HCT116 (cell line): ENCODE data around the gene TMEM63A. TPM values are rescaled to one million over a fixed set of nuclear protein-coding genes. Genes with fewer than 3 reads are reported as not detected.
"Not testable (repeated sequence)": the region's sequence is repeated elsewhere in the genome, so short reads cannot be mapped to it uniquely, and the experiment has no call there.

Experiments used
- ATAC-seq: fragments of 200-7000 bp; cut with Tn5 transposase; 2 replicates; pipeline ENCODE4 v1.9.1; 2020; ENCODE audit warnings: mild to moderate bottlenecking, moderate library complexity
- BruUV-seq: library from RNA; stranded (reverse); fragments of 400-500 nt; replicated peaks from 2 replicates; lab custom pipeline; 2021; lab: Mats Ljungman, UMichigan
- CTCF ChIA-PET: fragments of 300-600 bp; sonication (Branson Sonifier 250); formaldehyde crosslinking; loops from one replicate; lab custom pipeline; 2021; ENCODE audit warnings: antibody characterized with exemption; lab: Charles Lee
- POLR2A ChIA-PET: fragments of 300-600, 350-600 bp; sonication (Branson Sonifier 250); formaldehyde crosslinking; loops from one replicate; lab custom pipeline; 2021; ENCODE audit warnings: antibody characterized with exemption; lab: Charles Lee
- RAD21 ChIA-PET, 2 experiments: fragments of 300-600 bp; sonication (Branson Sonifier 250); formaldehyde crosslinking; loops; one replicate each; lab custom pipeline; 2023; ENCODE audit warnings: low total read pairs in 2 of 2; ENCODE audit not compliant: uncharacterized antibody in 2 of 2, unreplicated experiment in 2 of 2, low non-redundant PET in 1 of 2; lab: Charles Lee
- DNase-seq: peaks from one replicate; pipeline ENCODE4 v3.0.0-alpha.2; 2010; ENCODE audit warnings: low read depth, low spot score
- H2AFZ ChIP-seq: fragments of 200-600 bp; shearing (Covaris generic), sonication (generic); 2 replicates; pipeline ENCODE4 v1.6.1; 2017; ENCODE audit warnings: low read depth, mixed run types, mixed read lengths, antibody characterized with exemption, low read length; ENCODE audit not compliant: poor library complexity, severe bottlenecking
- H3K27ac ChIP-seq: 2 replicates; pipeline ENCODE4 v1.5.1; 2012; ENCODE audit warnings: low read depth, low read length
- H3K27me3 ChIP-seq: fragments of 200-600 bp; sonication (generic); 2 replicates; pipeline ENCODE4 v1.6.1; 2016; ENCODE audit warnings: mixed run types, low read length, mixed read lengths; ENCODE audit not compliant: insufficient read depth
- H3K36me3 ChIP-seq, 2 experiments: fragments of 200-500 bp in 1 of 2; fragments of 200-600 bp in 1 of 2; sonication (Bioruptor generic) in 1 of 2; sonication (generic) in 1 of 2; 2 replicates each; pipeline versions ENCODE4 v1.5.1 to v1.6.1; 2014 to 2016; ENCODE audit warnings: low read length in 2 of 2, inconsistent platforms in 1 of 2, mixed read lengths in 1 of 2, mixed run types in 1 of 2; ENCODE audit not compliant: insufficient read depth in 2 of 2, control insufficient read depth in 1 of 2
- H3K4me1 ChIP-seq, 2 experiments: fragments of 200-600 bp in 1 of 2; sonication (generic) in 1 of 2; 2 replicates each; pipeline versions ENCODE4 v1.5.1 to v1.6.1; 2012 to 2017; ENCODE audit warnings: low read length in 2 of 2, inconsistent platforms in 1 of 2, mild to moderate bottlenecking in 1 of 2, mixed read lengths in 1 of 2, mixed run types in 1 of 2, moderate library complexity in 1 of 2; ENCODE audit not compliant: insufficient read depth in 2 of 2, control insufficient read depth in 1 of 2
- H3K4me2 ChIP-seq: fragments of 200-600 bp; sonication (generic); 2 replicates; pipeline ENCODE4 v1.6.1; 2017; ENCODE audit warnings: mixed run types, low read length, mixed read lengths
- H3K4me3 ChIP-seq, 2 experiments: fragments of 200-600 bp in 1 of 2; sonication (generic) in 1 of 2; replicated peaks in 1 of 2; 2 replicates each; pipeline ENCODE4 v1.5.1; 2011 to 2016; ENCODE audit warnings: low read length in 2 of 2, control low read depth in 1 of 2, low read depth in 1 of 2, mild to moderate bottlenecking in 1 of 2, mixed read lengths in 1 of 2, mixed run types in 1 of 2
- H3K79me2 ChIP-seq: fragments of 200-600 bp; sonication (generic); 2 replicates; pipeline ENCODE4 v1.6.1; 2017; ENCODE audit warnings: mild to moderate bottlenecking, mixed run types, low read length, moderate library complexity, mixed read lengths; ENCODE audit not compliant: insufficient read depth
- H3K9ac ChIP-seq: fragments of 200-600 bp; sonication (generic); 2 replicates; pipeline ENCODE4 v1.6.1; 2016; ENCODE audit warnings: low read length, mixed read lengths
- H3K9me2 ChIP-seq: fragments of 200-600 bp; sonication (generic), shearing (Covaris generic); 2 replicates; pipeline ENCODE4 v1.6.1; 2017; ENCODE audit warnings: mixed run types, mild to moderate bottlenecking, moderate library complexity; ENCODE audit not compliant: insufficient read depth
- H3K9me3 ChIP-seq, 2 experiments: fragments of 200-500 bp in 1 of 2; fragments of 200-600 bp in 1 of 2; sonication (Bioruptor generic) in 1 of 2; sonication (generic) in 1 of 2; 2 replicates each; pipeline ENCODE4 v1.6.1; 2014 to 2017; ENCODE audit warnings: low read length in 2 of 2, mixed read lengths in 2 of 2, inconsistent platforms in 1 of 2, low read depth in 1 of 2, mild to moderate bottlenecking in 1 of 2, mixed run types in 1 of 2, moderate library complexity in 1 of 2; ENCODE audit not compliant: control insufficient read depth in 1 of 2, insufficient read depth in 1 of 2
- H4K20me1 ChIP-seq: fragments of 200-600 bp; sonication (generic), shearing (Covaris generic); 2 replicates; pipeline ENCODE4 v1.6.1; 2017; ENCODE audit warnings: mixed run types, mild to moderate bottlenecking, moderate library complexity; ENCODE audit not compliant: insufficient read depth
- ATF3 ChIP-seq: IDR thresholded peaks from 2 replicates; pipeline ENCODE4 v1.6.1; 2012
- CBX3 ChIP-seq: IDR thresholded peaks from 2 replicates; pipeline ENCODE4 v1.6.1; 2012; ENCODE audit warnings: low read depth
- CEBPB ChIP-seq: IDR thresholded peaks from 2 replicates; pipeline ENCODE4 v1.6.1; 2012; ENCODE audit warnings: low read depth
- EGR1 ChIP-seq: IDR thresholded peaks from 2 replicates; pipeline ENCODE4 v1.6.1; 2012; ENCODE audit warnings: low read depth
- ELF1 ChIP-seq: IDR thresholded peaks from 2 replicates; pipeline ENCODE4 v1.6.1; 2012; ENCODE audit warnings: low read depth, borderline replicate concordance
- FOSL1 ChIP-seq: IDR thresholded peaks from 2 replicates; pipeline ENCODE4 v1.6.1; 2012; ENCODE audit warnings: low read depth
- JUND ChIP-seq: IDR thresholded peaks from 2 replicates; pipeline ENCODE4 v1.6.1; 2012
- MAX ChIP-seq: IDR thresholded peaks from 2 replicates; pipeline ENCODE4 v1.6.1; 2012
- POLR2A ChIP-seq: IDR thresholded peaks from 2 replicates; pipeline ENCODE4 v1.7.0; 2011; ENCODE audit warnings: borderline replicate concordance; ENCODE audit not compliant: insufficient read depth, insufficient read length; ENCODE audit errors: extremely low read depth
- POLR2AphosphoS5 ChIP-seq: IDR thresholded peaks from 2 replicates; pipeline ENCODE4 v1.6.1; 2011; ENCODE audit warnings: mild to moderate bottlenecking, low read depth, low read length, moderate library complexity
- RAD21 ChIP-seq: IDR thresholded peaks from 2 replicates; pipeline ENCODE4 v1.6.1; 2012; ENCODE audit warnings: low read depth, mild to moderate bottlenecking
- REST ChIP-seq: IDR thresholded peaks from 2 replicates; pipeline ENCODE4 v1.6.1; 2012; ENCODE audit warnings: low read depth
- SIN3A ChIP-seq: IDR thresholded peaks from 2 replicates; pipeline ENCODE4 v1.6.1; 2012; ENCODE audit warnings: low read depth
- SP1 ChIP-seq: IDR thresholded peaks from 2 replicates; pipeline ENCODE4 v1.6.1; 2012; ENCODE audit warnings: low read depth
- TCF7L2 ChIP-seq: IDR thresholded peaks from 2 replicates; pipeline ENCODE4 v1.7.0; 2011; ENCODE audit warnings: borderline replicate concordance, inconsistent platforms; ENCODE audit not compliant: insufficient read depth, insufficient read length; ENCODE audit errors: extremely low read depth
- ZBTB33 ChIP-seq: IDR thresholded peaks from 2 replicates; pipeline ENCODE4 v1.6.1; 2011; ENCODE audit warnings: mild to moderate bottlenecking, low read length, moderate library complexity; ENCODE audit not compliant: insufficient replicate concordance; ENCODE audit errors: extremely low read depth
- ZFX ChIP-seq: fragments of 450-650 bp; IDR thresholded peaks from 2 replicates; pipeline ENCODE4 v1.6.1; 2017
- ZNF274 ChIP-seq: fragments of 200-500 bp; sonication (Bioruptor generic); IDR thresholded peaks from 2 replicates; pipeline ENCODE4 v1.6.1; 2014; ENCODE audit warnings: mild to moderate bottlenecking, low read depth, low read length, inconsistent platforms
- intact Hi-C: fragments of 100-400 bp; cut with micrococcal nuclease; formaldehyde crosslinking; loops from 2 replicates; pipeline ENCODE4 v1.10.0; 2022
- total RNA-seq: library from RNA; stranded (reverse); gene quantifications from one replicate; pipeline ENCODE4 v1.2.1, GENCODE V29; 2021; ENCODE audit not compliant: unreplicated experiment

The TMEM63A gene
- total RNA-seq, 1 experiment from 2014 or later = 24.4 TPM

DNA sequence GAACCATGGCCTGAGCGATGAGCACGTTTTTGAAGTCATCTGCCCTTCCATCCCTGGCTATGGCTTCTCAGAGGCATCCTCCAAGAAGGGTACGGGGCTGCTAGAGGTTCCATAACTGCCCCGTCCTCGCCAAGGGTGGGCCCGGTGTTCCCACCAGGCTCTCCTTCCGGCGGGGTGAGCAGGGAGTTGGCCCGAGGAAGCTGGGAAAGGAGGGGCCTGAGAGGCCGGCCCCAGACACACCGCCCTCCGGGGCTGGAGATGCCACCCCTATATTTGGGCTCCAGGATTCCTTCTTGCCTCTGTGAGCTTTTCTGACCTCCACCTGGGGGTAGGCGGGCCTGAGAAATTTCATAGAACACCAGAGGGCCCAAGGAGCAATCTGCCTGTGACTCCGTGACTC lies 43.4 kb downstream of the TMEM63A start:
- RAD21 ChIA-PET = no interaction called here
- Histone ChIP-seq H3K4me2 (no peak overlapping the region), H3K36me3 (peaks cover 0 to 4% of the 10 kb centered on the region in 2 experiments; a peak in 1 of 4 replicates), H3K79me2 (no peaks in the 10 kb centered on the region), H3K9me2 (no peaks in the 10 kb centered on the region), H3K9ac (no peak overlapping the region), H3K27ac (no peak overlapping the region)
- intact Hi-C loops = no loop called here
- no peak for ATAC-seq
- no peak for TF ChIP-seq EGR1
- no peak for TF ChIP-seq JUND
- no peak for TF ChIP-seq REST
- no peak for TF ChIP-seq POLR2A
- TF ChIP-seq RAD21 = no peak
- no peak for TF ChIP-seq MAX
- TF ChIP-seq CBX3 = no peak
- no peak for TF ChIP-seq POLR2AphosphoS5
- TF ChIP-seq SIN3A = no peak
- TF ChIP-seq TCF7L2 = no peak
- no peak for TF ChIP-seq ZNF274
- no peak for TF ChIP-seq ELF1
- TF ChIP-seq ZFX = no peak
- TF ChIP-seq ZBTB33 = no peak
- no peak for TF ChIP-seq FOSL1
- no peak for TF ChIP-seq ATF3
- no peak for TF ChIP-seq SP1
- TF ChIP-seq CEBPB = no peak
- TF ChIP-seq, all 23 proteins: peak for 0
- Histone ChIP-seq H3K9me3 (no peaks in the 10 kb centered on the region), H2AFZ (no peak overlapping the region), H4K20me1 (no peaks in the 10 kb centered on the region), H3K4me3 (no peak overlapping the region), H3K4me1 (no peaks in the 10 kb centered on the region), H3K27me3 (no peaks in the 10 kb centered on the region)
- ChIA-PET POLR2A (no interaction called here), CTCF (interaction anchor here (0.7 kb wide), 1 partner anchor 142 kb away, joined by 3 read pairs; no protein-coding TSS in a partner anchor)
- DNase-seq = no peak
- BruUV-seq = no TSS peak

DNA sequence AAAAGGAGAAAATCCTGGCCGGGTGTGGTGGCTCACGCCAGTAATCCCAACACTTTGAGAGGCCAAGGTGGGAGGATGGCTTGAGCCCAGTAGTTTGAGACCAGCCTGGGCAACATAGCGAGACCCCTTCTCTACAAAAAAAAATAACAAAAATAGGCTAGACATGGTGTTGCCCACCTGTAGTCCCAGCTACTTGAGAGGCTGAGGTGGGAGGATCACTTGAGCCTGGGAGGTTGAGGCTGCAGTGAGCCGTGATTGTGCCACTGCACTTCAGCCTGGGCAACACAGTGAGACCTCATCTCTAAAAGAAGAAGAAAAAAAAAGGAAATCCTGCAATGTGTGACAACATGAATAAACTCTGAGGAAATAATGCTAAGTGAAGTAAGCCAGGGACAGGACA lies 45.9 kb downstream of the TMEM63A start:
- H3K36me3 ChIP-seq, H3K4me2 ChIP-seq, CTCF ChIA-PET, H3K9ac ChIP-seq, BruUV-seq, intact Hi-C loops, POLR2A ChIA-PET, ATAC-seq, H3K79me2 ChIP-seq, H3K27ac ChIP-seq, H2AFZ ChIP-seq, H3K9me2 ChIP-seq, DNase-seq, H4K20me1 ChIP-seq, H3K4me1 ChIP-seq, H3K9me3 ChIP-seq, RAD21 ChIA-PET, H3K27me3 ChIP-seq, H3K4me3 ChIP-seq: not testable (repeated sequence)
